ENCODE results near the gene TWIST1.

- no peak for TF ChIP-seq CTCF (IDR thresholded peaks at IDR 0.05)
- TF ChIP-seq POLR2A (IDR thresholded peaks at IDR 0.05): no peak
These were observed 16.0 kb upstream of the TWIST1 start for GRCh38 chr7:19133390-19133789.
